K562 (cell line): ENCODE data around the gene NPAS2. TPM values are rescaled to one million over a fixed set of nuclear protein-coding genes. Genes with fewer than 3 reads are reported as not detected.

Experiments
- BRD9 ChIP-seq: fragments of 450-650 bp; IDR thresholded peaks from 2 replicates; pipeline ENCODE4 v1.6.1; 2018; ENCODE audit warnings: low read depth; ENCODE audit not compliant: partially characterized antibody
- CAMTA2 ChIP-seq: fragments of 250-450 bp; sonication (Bioruptor Pico); conservative IDR thresholded peaks from 2 replicates; pipeline ENCODE4 v1.5.1; 2022
- GABPA ChIP-seq: fragments of 200-800 bp; sonication (Bioruptor generic); conservative IDR thresholded peaks from 2 replicates; pipeline ENCODE4 v1.6.1; 2016; ENCODE audit warnings: low read depth, missing genetic modification characterization, missing compliant biosample characterization
- GATAD2A ChIP-seq: fragments of 450-650 bp; IDR thresholded peaks from 2 replicates; pipeline ENCODE4 v1.6.1; 2017
- HEY1 ChIP-seq: fragments of 250-450 bp; sonication (Bioruptor Pico); IDR thresholded peaks from 2 replicates; pipeline ENCODE4 v1.5.0; 2020; ENCODE audit warnings: mild to moderate bottlenecking, moderate library complexity, borderline replicate concordance
- NBN ChIP-seq: fragments of 450-650 bp; IDR thresholded peaks from 2 replicates; pipeline ENCODE4 v1.6.1; 2016; ENCODE audit warnings: low read depth, mild to moderate bottlenecking
- NELFE ChIP-seq: IDR thresholded peaks from 2 replicates; pipeline ENCODE4 v1.6.1; 2011; ENCODE audit warnings: mild to moderate bottlenecking; ENCODE audit not compliant: insufficient read depth, insufficient read length
- NFIC ChIP-seq: fragments of 450-650 bp; IDR thresholded peaks from 2 replicates; pipeline ENCODE4 v1.6.1; 2017; ENCODE audit warnings: mild to moderate bottlenecking, inconsistent platforms
- SOX6 ChIP-seq: fragments of 450-650 bp; IDR thresholded peaks from 2 replicates; pipeline ENCODE4 v1.6.1; 2014; ENCODE audit warnings: mild to moderate bottlenecking
- TAF7 ChIP-seq: fragments of 450-650 bp; IDR thresholded peaks from 2 replicates; pipeline ENCODE4 v1.6.1; 2016; ENCODE audit warnings: missing genetic modification characterization, missing compliant biosample characterization
- TOE1 ChIP-seq, 2 experiments: fragments of 450-650 bp in 1 of 2; sonication (generic) in 1 of 2; formaldehyde crosslinking in 1 of 2; IDR thresholded peaks; 2 replicates each; pipeline versions ENCODE4 v1.7.1 to v1.8.0; 2016 to 2022; ENCODE audit warnings: borderline replicate concordance in 2 of 2, mild to moderate bottlenecking in 2 of 2, antibody characterized with exemption in 1 of 2, inconsistent platforms in 1 of 2, low read depth in 1 of 2, missing genetic modification reagents in 1 of 2, moderate library complexity in 1 of 2
- TRIM24 ChIP-seq, 2 experiments: fragments of 450-650 bp; IDR thresholded peaks; 2 replicates each; pipeline ENCODE4 v1.6.1; 2016
- polyA plus RNA-seq, 8 experiments: library from polyadenylated mRNA; depleted of rRNA in 4 of 8; stranded (reverse) in 5 of 8; unstranded in 3 of 8; fragments of >200 nt; fragmentation: Nextera tagmentation in 2 of 8; fragmentation: Illumina TruSeq in 1 of 8; extraction: Ambion mirVana in 2 of 8; extraction: Trizol in 1 of 8; gene quantifications; 2 replicates each; pipeline versions ENCODE4 v1.2.1 to v1.2.3, GENCODE V29; 2011 to 2014; ENCODE audit warnings: inconsistent platforms in 1 of 8, missing spikeins in 1 of 8
- total RNA-seq, 7 experiments: library from RNA; depleted of rRNA in 6 of 7; stranded (reverse); fragments of >200 nt in 6 of 7; fragmentation: Illumina TruSeq in 2 of 7; extraction: Trizol in 2 of 7; gene quantifications; 2 replicates each; pipeline versions ENCODE4 v1.2.1 to v1.2.3, GENCODE V29; 2011 to 2021; ENCODE audit warnings: low replicate concordance in 1 of 7
- TF ChIP-seq, protein P1 (sequence below): IDR thresholded peaks from 2 replicates; pipeline ENCODE4 v1.6.1; 2011; ENCODE audit not compliant: insufficient read length; ENCODE audit errors: extremely low read depth
- TF ChIP-seq, protein P2 (sequence below): fragments of 200-400 bp; formaldehyde crosslinking; IDR thresholded peaks from 2 replicates; pipeline ENCODE4 v1.6.1; 2017; ENCODE audit warnings: mild to moderate bottlenecking, low read depth, low read length, moderate library complexity
- TF ChIP-seq, protein P3 (sequence below), 2 experiments: fragments of 250-450 bp in 1 of 2; fragments of 450-650 bp in 1 of 2; sonication (Bioruptor Pico) in 1 of 2; IDR thresholded peaks; 2 replicates each; pipeline versions ENCODE4 v1.6.1 to v1.8.0; 2016 to 2021; ENCODE audit warnings: mild to moderate bottlenecking in 2 of 2, moderate library complexity in 2 of 2, missing compliant biosample characterization in 1 of 2, missing genetic modification characterization in 1 of 2
- TF ChIP-seq, protein P4 (sequence below): fragments of 250-450 bp; sonication (Bioruptor Pico); IDR thresholded peaks from 2 replicates; pipeline ENCODE4 v1.8.0; 2021; ENCODE audit warnings: moderate library complexity, mild to moderate bottlenecking, inconsistent platforms

The NPAS2 gene
- total and polyA plus RNA-seq, 9 of the 15 experiments (the other 6 are each of a cell fraction or from before 2014, with no cell fraction given): 0.06 to 0.29 (median 0.07) TPM; not detected in 5

DNA sequence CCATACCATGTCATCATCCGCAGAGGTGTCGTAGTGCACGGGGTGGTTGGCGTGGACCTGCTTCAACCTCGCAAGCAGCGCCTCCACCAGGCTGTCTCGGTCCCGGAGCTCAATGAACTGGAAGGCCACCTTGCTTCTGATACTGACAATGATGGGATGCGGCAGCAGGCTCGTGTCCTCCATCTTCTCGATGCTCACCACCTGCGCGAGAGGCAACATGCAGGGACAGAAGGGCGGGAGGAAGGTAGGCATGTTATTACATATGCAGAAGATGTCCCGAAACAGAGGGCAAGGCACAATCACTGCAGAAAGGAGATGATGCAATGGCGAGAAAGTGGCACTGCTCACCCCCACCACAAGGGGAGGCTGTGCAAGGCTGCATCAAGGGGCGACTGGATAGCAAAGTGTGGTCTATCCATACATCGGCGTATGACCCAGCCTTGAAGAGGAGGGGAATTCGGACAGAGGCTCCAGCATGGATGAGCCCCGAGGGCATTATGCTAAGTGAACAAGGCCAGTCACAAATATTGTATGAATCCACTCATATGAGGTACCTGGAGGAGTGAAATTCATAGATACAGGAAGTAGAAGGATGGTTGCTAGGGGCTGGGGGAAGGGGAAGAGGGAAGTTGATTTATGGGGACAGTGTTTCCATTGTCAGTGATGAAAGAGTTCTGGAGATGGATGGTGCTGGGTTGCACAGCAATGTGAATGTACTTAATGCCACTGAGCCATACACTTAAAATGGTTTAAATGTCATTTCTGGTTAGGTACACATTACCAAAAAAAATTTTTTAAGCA lies 218.7 kb downstream of the NPAS2 start (continued):
- TF ChIP-seq, protein P1, sequence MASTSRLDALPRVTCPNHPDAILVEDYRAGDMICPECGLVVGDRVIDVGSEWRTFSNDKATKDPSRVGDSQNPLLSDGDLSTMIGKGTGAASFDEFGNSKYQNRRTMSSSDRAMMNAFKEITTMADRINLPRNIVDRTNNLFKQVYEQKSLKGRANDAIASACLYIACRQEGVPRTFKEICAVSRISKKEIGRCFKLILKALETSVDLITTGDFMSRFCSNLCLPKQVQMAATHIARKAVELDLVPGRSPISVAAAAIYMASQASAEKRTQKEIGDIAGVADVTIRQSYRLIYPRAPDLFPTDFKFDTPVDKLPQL: no peak
- TF ChIP-seq TOE1 (IDR thresholded peaks at IDR 0.05; ENCODE audit: borderline replicate concordance): no peak
- no peak for TF ChIP-seq TOE1 (CRISPR knock-in tag; IDR thresholded peaks at IDR 0.05; ENCODE audit: borderline replicate concordance, low read depth)
- TF ChIP-seq HEY1: no peak
- TF ChIP-seq CAMTA2 (CRISPR knock-in tag): no peak
- no peak for TF ChIP-seq NELFE
- TF ChIP-seq NFIC: no peak
- peak; percentile 63; the same call in 1 of the 2 replicates for TF ChIP-seq NBN
- no peak for TF ChIP-seq BRD9
- TF ChIP-seq, protein P2, sequence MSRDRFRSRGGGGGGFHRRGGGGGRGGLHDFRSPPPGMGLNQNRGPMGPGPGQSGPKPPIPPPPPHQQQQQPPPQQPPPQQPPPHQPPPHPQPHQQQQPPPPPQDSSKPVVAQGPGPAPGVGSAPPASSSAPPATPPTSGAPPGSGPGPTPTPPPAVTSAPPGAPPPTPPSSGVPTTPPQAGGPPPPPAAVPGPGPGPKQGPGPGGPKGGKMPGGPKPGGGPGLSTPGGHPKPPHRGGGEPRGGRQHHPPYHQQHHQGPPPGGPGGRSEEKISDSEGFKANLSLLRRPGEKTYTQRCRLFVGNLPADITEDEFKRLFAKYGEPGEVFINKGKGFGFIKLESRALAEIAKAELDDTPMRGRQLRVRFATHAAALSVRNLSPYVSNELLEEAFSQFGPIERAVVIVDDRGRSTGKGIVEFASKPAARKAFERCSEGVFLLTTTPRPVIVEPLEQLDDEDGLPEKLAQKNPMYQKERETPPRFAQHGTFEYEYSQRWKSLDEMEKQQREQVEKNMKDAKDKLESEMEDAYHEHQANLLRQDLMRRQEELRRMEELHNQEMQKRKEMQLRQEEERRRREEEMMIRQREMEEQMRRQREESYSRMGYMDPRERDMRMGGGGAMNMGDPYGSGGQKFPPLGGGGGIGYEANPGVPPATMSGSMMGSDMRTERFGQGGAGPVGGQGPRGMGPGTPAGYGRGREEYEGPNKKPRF: no peak
- TF ChIP-seq GABPA: 0 out of 2 replicates have a peak, but pooled peaks have one; percentile 27
- TF ChIP-seq TRIM24 (IDR thresholded peaks at IDR 0.05): peak; percentile 98
- TF ChIP-seq TAF7 (tag): no peak
- TF ChIP-seq, protein P3, sequence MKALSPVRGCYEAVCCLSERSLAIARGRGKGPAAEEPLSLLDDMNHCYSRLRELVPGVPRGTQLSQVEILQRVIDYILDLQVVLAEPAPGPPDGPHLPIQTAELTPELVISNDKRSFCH (CRISPR knock-in tag; IDR thresholded peaks at IDR 0.05): no peak
- TF ChIP-seq, protein P3 (tag; IDR thresholded peaks at IDR 0.05): peak; percentile 59; the same call in 1 of the 2 replicates
- TF ChIP-seq SOX6: peak; percentile 65
- TF ChIP-seq GATAD2A: no peak
- TF ChIP-seq, protein P4, sequence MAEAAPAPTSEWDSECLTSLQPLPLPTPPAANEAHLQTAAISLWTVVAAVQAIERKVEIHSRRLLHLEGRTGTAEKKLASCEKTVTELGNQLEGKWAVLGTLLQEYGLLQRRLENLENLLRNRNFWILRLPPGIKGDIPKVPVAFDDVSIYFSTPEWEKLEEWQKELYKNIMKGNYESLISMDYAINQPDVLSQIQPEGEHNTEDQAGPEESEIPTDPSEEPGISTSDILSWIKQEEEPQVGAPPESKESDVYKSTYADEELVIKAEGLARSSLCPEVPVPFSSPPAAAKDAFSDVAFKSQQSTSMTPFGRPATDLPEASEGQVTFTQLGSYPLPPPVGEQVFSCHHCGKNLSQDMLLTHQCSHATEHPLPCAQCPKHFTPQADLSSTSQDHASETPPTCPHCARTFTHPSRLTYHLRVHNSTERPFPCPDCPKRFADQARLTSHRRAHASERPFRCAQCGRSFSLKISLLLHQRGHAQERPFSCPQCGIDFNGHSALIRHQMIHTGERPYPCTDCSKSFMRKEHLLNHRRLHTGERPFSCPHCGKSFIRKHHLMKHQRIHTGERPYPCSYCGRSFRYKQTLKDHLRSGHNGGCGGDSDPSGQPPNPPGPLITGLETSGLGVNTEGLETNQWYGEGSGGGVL (CRISPR knock-in tag): no peak
